Measurements from ENCODE around the gene CDKAL1.

The CDKAL1 gene

DNA sequence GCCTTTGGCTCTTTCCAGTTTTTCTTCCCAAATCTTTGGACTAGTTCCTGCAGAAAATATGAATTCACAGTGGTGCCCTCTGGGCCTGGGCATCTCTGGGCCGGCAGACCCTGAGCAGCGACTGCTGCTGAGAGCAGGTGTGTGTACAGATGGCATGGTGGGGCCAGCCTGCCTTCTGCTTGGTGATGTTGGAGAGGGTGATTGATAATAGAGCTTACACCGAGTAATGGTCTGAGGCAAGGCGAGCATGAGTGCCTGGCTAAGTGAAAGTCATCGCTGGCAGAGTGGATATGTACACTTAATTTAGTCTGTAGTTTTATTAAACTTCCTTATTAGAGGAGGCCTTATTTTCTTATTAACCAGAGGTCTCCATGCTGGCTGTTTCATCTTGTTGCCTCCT lies 156.9 kb downstream of the CDKAL1 start:
- DNase-seq (ENCODE audit: low read depth in 1 of 2, low spot score in 1 of 2): no peak
- TF ChIP-seq, protein P1, sequence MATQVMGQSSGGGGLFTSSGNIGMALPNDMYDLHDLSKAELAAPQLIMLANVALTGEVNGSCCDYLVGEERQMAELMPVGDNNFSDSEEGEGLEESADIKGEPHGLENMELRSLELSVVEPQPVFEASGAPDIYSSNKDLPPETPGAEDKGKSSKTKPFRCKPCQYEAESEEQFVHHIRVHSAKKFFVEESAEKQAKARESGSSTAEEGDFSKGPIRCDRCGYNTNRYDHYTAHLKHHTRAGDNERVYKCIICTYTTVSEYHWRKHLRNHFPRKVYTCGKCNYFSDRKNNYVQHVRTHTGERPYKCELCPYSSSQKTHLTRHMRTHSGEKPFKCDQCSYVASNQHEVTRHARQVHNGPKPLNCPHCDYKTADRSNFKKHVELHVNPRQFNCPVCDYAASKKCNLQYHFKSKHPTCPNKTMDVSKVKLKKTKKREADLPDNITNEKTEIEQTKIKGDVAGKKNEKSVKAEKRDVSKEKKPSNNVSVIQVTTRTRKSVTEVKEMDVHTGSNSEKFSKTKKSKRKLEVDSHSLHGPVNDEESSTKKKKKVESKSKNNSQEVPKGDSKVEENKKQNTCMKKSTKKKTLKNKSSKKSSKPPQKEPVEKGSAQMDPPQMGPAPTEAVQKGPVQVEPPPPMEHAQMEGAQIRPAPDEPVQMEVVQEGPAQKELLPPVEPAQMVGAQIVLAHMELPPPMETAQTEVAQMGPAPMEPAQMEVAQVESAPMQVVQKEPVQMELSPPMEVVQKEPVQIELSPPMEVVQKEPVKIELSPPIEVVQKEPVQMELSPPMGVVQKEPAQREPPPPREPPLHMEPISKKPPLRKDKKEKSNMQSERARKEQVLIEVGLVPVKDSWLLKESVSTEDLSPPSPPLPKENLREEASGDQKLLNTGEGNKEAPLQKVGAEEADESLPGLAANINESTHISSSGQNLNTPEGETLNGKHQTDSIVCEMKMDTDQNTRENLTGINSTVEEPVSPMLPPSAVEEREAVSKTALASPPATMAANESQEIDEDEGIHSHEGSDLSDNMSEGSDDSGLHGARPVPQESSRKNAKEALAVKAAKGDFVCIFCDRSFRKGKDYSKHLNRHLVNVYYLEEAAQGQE (IDR thresholded peaks at IDR 0.05; ENCODE audit: insufficient replicate concordance, low read depth): no peak
- TF ChIP-seq POLR2AphosphoS5 (IDR thresholded peaks at IDR 0.05; ENCODE audit: low read depth) (no peak), GABPA (IDR thresholded peaks at IDR 0.05; ENCODE audit: low read depth) (no peak)

DNA sequence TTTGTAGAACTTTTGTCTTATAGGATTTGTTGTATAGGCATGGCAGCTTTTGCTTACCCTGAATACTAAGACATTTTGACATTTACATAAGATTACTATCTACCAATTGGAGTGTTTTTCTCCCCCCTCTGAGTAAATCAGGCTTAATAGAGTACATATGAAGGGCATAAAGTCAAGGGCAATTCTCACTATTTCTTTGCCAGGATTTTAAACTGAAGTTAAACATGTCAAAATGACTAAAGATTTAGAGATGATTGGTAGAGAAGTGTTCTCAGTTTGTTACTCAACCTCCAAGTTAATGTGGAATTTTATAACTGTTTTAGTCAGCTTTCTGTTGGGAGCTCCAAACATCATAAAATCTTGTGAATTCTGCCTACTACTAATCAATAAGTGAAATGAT lies 157.8 kb downstream of the CDKAL1 start:
- TF ChIP-seq, protein P2, sequence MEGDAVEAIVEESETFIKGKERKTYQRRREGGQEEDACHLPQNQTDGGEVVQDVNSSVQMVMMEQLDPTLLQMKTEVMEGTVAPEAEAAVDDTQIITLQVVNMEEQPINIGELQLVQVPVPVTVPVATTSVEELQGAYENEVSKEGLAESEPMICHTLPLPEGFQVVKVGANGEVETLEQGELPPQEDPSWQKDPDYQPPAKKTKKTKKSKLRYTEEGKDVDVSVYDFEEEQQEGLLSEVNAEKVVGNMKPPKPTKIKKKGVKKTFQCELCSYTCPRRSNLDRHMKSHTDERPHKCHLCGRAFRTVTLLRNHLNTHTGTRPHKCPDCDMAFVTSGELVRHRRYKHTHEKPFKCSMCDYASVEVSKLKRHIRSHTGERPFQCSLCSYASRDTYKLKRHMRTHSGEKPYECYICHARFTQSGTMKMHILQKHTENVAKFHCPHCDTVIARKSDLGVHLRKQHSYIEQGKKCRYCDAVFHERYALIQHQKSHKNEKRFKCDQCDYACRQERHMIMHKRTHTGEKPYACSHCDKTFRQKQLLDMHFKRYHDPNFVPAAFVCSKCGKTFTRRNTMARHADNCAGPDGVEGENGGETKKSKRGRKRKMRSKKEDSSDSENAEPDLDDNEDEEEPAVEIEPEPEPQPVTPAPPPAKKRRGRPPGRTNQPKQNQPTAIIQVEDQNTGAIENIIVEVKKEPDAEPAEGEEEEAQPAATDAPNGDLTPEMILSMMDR (IDR thresholded peaks at IDR 0.05; ENCODE audit: insufficient read depth, low read length): no peak
- no peak for TF ChIP-seq GABPA (IDR thresholded peaks at IDR 0.05; ENCODE audit: low read depth)
- TF ChIP-seq, protein P1 (IDR thresholded peaks at IDR 0.05; ENCODE audit: insufficient replicate concordance, low read depth): no peak
- TF ChIP-seq POLR2AphosphoS5 (IDR thresholded peaks at IDR 0.05; ENCODE audit: low read depth): no peak
- TF ChIP-seq SPI1 (IDR thresholded peaks at IDR 0.05; ENCODE audit: borderline replicate concordance, low read depth): no peak
- Histone ChIP-seq H3K4me3 (replicated peaks; ENCODE audit: insufficient read depth, low read length) (no peak overlapping the region), H3K27ac (replicated peaks) (no peak overlapping the region), H3K27me3 (ENCODE audit: insufficient read depth, poor library complexity, severe bottlenecking) (no peaks in the 10 kb centered on the region)
- DNase-seq (ENCODE audit: low read depth in 1 of 2, low spot score in 1 of 2): no peak

More for the DNA sequence above, 156.9 kb downstream of the CDKAL1 start:
- Histone ChIP-seq H3K27me3 (ENCODE audit: insufficient read depth, poor library complexity, severe bottlenecking) (no peaks in the 10 kb centered on the region), H3K4me3 (replicated peaks; ENCODE audit: insufficient read depth, low read length) (no peak overlapping the region), H3K27ac (replicated peaks) (no peak overlapping the region)

DNA sequence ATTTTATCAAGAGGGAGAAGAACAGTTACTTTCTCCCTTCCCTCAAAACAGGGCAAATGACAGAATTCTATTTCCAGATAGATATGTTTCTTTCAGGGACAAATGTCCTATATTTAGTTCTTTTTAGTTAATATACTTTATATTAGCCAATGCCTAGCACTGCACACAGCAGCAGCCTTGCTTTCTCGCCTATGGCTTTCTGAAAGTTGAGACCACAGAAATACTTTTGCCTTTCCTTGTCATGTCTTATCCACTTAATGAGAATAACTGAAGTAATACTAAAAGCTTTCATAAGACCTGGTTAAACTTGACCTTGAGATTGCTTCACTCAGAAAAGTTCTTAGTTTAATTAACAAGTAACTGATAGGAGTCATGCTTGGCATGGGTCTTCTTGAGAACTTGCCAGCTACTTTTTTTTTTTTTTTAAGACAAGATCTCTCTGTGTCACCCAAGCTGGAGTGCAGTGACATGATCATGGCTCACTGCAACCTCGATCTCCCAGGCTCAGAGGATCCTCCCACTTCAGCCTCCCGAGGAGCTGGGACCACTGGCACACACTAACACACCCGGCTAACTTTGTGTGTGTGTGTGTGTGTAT lies 159.3 kb downstream of the CDKAL1 start:
- Histone ChIP-seq H3K4me3 (replicated peaks; ENCODE audit: insufficient read depth, low read length) (no peak overlapping the region), H3K27ac (replicated peaks) (no peak overlapping the region), H3K27me3 (ENCODE audit: insufficient read depth, poor library complexity, severe bottlenecking) (no peaks in the 10 kb centered on the region)
- DNase-seq (ENCODE audit: low read depth in 1 of 2, low spot score in 1 of 2): no peak
- TF ChIP-seq, protein P1 (IDR thresholded peaks at IDR 0.05; ENCODE audit: insufficient replicate concordance, low read depth): no peak
- TF ChIP-seq SPI1 (IDR thresholded peaks at IDR 0.05; ENCODE audit: borderline replicate concordance, low read depth): no peak
- TF ChIP-seq, protein P2 (IDR thresholded peaks at IDR 0.05; ENCODE audit: insufficient read depth, low read length): no peak
- TF ChIP-seq POLR2AphosphoS5 (IDR thresholded peaks at IDR 0.05; ENCODE audit: low read depth): no peak
- TF ChIP-seq GABPA (IDR thresholded peaks at IDR 0.05; ENCODE audit: low read depth): no peak
